GM18505 (cell line): ENCODE data around the gene PRORP.
A peak's percentile ranks its signal among the peaks of the same experiment; 100 is the strongest.

ENCODE experiments used
- ATAC-seq: cut with Tn5 transposase; IDR thresholded peaks from one replicate; pipeline ENCODE4 v1.9.1; 2021; ENCODE audit not compliant: unreplicated experiment
- POLR2A ChIP-seq: IDR thresholded peaks from 4 replicates; pipeline ENCODE4 v1.6.1; 2011; ENCODE audit warnings: borderline replicate concordance; ENCODE audit not compliant: insufficient read depth, insufficient read length; ENCODE audit errors: extremely low read depth

The PRORP gene

DNA sequence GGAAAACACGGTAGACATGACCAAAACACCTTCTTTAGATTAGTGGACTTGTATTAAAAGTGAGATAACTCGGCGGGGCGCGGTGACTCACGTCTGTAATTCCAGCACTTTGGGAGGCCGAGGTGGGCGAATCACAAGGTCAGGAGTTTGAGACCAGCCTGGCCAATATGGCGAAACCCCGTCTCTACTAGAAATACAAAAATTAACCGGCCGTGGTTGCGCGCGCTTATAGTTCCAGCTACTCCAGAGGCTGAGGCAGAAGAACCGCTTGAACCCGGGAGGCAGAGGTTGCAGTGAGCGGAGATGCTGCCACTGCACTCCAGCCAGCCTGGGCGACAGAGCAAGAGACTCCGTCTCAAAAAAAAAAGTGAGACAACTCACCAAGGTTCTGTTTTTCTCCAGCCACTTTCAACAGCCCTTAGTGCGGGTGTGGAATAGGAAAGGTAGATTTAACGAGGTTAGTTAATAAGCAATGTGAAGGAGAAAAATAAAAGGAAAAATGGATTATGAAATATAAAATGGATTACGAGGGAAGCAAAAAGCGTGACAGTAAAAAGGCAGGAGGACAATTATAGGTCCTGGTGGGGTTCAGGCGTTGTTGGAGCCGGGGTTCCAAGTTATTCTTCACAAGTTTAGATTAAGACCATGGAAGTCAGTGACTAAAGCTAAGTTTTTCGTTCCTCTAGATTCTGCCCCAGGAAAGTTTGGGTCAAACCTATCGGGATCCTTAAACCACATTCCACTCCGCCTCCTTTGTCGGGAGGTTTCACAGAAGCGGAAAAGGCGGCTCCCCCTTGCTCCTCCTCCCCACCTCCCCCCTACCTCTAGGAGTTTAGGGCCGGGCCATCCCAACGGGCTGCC is 1.1 kb upstream of the PRORP start:
- no peak for TF ChIP-seq POLR2A
- ATAC-seq = no peak

DNA sequence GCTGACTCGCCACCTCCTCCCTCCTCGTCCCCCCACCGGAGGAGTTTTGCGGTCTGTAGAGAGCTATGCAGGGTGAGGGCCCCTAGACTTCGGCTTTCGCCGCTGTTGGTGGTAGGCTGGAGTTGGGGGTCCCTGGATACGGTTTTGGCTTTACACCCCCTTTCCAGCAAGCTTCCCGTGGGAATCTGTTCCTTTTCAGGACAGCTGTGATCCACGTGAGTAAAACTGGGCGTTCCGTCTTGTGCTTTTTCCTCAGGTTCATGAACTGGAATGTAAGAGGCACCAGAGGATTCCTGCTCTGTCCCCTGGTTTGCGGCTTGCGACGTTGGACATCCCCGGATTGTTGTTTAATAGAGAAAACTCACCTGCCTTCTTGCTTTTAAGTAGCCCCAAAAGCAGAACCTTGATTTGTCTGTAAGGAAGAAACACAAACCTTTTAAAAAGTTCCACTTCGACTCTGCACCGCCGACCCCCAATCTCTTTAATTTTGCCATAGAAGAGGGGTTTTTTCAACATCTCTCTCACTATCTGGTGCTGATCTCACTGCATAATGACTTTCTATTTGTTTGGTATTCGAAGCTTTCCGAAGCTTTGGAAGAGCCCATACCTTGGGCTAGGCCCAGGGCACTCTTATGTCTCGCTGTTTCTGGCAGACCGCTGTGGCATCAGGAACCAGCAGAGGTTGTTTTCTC is 490 bp downstream of the PRORP start:
- no peak for TF ChIP-seq POLR2A
- peak; percentile 38 for ATAC-seq

DNA sequence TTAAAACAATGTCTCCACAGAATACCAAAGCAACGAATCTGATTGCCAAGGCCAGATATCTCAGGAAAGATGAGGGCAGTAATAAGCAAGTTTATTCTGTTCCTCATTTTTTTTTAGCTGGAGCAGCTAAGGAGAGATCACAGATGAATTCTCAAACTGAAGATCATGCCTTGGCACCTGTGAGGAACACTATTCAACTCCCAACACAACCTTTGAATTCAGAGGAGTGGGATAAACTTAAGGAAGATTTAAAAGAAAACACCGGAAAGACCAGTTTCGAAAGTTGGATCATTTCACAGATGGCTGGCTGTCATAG is 994 bp downstream of the PRORP start:
- no peak for TF ChIP-seq POLR2A
- no peak for ATAC-seq

DNA sequence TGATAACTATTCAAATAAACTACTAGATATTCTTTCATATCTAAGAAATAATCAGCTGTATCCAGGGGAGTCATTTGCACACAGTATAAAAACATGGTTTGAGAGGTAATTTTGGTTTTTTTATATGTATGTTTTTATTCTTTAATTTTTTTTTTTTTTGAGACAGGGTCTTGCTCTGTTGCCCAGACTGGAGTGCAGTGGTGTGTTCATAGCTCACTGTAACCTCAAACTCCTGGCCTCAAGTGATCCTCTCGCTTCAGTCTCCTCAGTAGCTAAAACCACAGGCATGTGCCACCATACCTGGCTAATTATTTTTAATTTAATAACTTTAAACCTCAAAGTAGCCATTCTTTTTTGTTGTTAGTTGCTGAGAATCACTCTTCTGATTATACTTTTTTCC is 1.8 kb downstream of the PRORP start:
- no peak for ATAC-seq
- TF ChIP-seq POLR2A = no peak

- no peak for ATAC-seq
- TF ChIP-seq POLR2A = no peak
Observed at GRCh38 chr14:35133542-35134328, 11.4 kb downstream of the PRORP start.

DNA sequence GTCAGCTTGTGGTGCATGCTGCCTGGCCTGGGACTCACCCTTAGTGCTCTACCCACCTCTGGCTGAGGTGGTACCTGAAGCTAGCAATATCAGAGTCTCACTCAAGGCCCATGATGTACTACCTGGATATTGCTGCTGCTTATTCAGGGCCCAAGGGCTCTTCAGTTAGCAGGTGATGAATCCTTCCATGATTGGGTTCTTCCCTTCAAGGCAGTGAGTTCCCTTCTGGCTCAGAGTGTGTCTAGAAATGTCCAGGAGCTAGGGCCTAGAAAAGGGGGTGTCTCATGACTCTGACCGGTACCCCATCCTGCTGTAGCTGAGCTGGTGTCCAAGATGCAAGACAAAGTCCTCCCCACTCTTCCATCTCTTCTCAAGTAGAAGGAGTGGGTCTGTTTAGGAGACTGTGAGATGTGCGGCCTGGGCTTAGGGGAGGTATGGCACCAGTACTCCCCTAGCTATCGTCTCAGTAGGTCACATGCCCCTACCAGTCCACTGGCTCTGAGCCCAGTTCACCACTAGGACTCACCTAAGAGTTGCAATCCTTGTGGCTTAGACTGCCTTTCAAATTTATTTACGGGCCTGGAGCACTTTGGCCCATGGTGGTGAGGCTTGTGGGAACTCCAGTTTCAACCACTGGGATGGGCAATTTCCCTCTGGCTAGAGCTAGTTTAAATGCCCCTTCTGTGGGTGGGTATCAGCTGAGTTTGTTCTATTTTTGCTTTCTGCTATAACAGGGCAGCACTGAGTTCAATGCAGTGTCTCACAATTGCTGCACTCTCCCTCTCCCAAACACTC is 12.2 kb downstream of the PRORP start:
- ATAC-seq = no peak
- no peak for TF ChIP-seq POLR2A

- TF ChIP-seq POLR2A = no peak
- no peak for ATAC-seq
Observed at GRCh38 chr14:35138585-35138984, 16.2 kb downstream of the PRORP start.

GRCh38 chr14:35140718-35141581 is 18.6 kb downstream of the PRORP start:
- no peak for ATAC-seq
- TF ChIP-seq POLR2A = no peak

DNA sequence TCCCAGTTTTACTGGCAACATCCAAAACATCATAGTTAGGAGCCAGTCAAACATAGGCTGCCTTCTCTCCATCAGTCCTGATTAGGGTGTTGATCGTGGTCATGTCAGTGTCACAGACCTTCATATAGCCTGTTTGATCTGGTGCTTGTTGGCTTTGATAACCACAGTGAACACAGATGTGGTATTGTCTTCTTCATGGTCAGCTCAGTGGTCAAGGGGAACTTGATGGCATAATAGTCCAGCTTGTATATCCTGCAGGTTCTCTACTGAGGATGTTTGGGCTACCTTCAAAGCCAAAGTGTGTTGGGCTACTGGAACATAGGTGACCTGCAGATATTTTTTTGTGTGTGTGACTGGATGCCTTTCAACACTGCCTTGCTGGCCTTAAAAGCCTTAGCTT is 21.7 kb downstream of the PRORP start:
- TF ChIP-seq POLR2A = no peak
- ATAC-seq = no peak

DNA sequence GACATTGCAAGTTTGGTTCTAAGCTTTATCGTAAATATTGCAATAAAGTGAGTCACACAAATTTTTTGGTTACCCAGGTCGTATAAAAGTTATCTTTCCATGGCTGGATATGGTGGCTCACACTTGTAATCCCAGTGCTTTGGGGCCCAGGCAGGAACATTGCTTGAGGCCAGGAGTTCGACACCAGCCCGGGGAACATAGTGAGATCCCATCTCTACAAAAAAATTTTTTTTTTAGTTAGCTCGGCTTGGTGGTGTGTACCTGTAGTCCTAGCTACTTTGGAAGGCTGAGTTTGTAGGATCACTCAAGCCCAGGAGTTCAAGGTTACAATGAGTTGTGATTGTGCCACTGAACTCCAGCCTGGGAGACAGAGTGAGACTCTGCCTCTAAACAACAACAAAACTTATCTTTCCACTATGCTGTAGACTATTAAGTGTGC is 24.4 kb downstream of the PRORP start:
- TF ChIP-seq POLR2A = no peak
- ATAC-seq = no peak

DNA sequence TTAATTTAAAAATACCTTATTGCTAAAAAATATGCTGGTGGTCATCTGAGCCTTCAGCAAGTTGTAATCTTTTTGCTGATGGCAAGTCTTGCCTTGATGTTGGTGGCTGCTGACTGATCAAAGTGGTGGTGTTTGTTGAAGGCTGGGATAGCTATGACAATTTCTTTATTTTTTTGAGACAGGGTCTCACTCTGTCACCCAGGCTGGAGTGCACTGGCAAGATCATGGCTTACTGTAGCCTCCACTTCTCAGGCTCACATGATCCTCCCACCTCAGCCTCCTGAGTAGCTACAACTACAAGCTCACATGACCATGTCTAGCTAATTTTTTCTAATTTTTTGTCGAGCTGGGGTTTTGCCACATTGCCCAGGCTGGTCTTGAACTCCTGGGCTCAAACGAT is 24.8 kb downstream of the PRORP start:
- TF ChIP-seq POLR2A = no peak
- ATAC-seq = no peak

GRCh38 chr14:35147711-35148110 is 25.4 kb downstream of the PRORP start:
- ATAC-seq = no peak
- no peak for TF ChIP-seq POLR2A
